ENCODE results near the gene CD47.
A peak's percentile ranks its signal among the peaks of the same experiment; 100 is the strongest.

Gene CD47

DNA sequence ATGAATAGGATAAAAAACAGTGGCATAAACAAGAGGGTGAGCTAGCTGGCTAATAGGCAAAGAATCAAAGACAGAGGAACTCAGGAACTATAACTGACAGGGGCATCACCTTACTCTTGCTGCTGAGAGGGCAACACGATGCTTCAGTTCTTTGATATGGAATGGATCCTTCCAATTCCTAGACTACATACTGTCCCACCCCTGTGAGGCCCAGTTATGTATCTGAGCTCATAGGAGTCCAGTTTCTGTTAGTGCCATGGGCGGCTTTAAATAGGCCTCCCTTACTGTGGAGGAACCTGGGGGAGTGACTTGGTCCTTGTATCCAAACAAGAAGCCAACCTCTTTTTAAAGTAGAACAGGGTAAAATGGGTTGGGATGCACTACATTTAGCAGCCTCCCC lies 37.3 kb downstream of the CD47 start:
- no peak for DNase-seq

DNA sequence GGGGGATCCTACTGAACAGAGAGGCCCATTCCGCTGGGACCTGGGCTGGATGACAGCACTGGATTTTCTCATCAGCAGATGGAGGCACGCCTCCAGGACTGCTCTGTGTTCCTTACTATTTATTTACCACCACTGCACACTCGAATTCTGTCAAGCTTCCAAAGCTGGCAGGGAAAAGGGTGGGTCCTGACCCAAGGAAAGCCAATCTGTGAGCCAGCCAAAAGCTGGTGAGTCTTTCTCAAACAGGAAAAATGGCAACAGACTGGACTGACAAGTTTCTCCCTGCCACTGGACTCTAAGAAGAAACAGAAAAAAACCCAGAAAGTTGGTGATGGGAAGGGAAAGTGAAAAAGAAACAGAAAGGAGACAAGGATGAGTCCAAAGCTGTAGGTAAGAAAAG lies 37.8 kb downstream of the CD47 start:
- peak in 1 of 56 donors; percentile 36 for DNase-seq

DNA sequence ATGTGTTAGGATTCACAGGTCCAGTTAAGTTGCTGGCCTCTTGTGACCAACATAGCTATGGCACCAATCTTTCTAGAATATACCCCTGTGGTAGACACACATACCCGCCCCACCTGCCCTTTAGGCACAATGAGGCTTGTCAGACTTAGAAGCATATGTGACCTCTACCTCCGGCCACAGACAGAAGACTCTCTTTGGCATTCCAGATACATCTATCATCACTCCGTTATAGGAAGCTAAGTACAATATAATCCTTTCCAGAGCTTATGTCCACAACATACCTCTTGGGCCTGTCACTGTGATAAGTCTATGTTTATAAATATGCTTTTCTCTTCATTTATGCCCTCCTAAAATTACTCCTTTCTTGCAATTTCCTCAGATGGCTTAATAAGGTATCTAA lies 39.8 kb downstream of the CD47 start:
- no peak for DNase-seq

DNA sequence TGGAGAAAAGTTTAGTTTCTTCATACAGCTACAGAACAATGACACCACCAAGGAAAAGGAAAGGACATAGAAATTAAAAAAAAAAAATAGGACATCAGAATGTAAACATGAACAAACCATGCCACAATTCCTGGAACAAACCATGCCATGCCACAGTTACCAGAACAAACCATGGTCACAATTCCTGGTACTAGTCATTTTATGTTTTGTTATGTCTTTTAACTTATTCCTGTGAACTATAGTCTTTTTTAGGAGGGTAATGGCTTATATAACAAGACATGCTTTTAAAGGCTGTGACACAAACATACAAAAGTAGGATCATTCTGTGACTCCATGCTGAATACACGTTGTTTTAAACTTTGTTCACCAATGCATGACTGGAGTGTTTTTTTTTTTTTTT lies 42.8 kb downstream of the CD47 start:
- DNase-seq: no peak

DNA sequence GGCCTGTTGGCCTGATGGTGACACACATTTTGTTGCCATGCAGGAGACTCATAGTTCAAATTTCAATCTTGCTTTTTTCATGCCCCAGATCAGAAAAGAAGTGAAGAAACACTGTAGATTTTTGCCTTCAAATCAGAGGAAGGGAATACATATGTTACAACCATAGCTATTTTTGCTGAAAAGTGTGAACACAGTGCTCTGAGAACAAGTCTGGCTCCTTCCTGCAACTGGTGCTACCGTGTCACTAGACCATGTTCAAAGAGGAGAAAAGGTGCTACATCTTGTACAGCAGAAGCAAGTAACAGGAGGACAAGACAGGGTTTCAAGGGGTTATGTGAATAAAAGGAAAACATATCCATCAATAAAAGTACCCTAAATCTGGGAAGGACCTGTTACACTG lies 44.6 kb downstream of the CD47 start:
- DNase-seq: no peak

DNA sequence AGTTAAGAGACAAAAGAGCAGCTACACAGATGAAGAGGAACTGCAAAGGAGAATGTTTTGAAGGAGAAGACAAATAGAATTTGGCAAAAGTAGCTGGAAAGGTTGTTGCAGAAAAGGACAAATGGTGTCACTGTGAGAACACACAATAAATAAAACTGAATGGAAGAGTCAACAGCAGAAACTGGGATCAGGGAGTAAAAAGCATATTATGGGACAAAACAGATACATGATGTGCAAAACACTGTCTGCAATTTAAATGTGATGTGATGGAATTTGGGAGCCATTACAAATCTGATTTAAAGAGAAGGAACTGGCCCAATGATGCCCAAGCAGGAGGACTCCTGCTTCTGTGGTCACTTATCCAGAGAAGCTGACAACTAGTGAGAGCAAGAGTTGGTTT lies 46.1 kb downstream of the CD47 start:
- DNase-seq: no peak

DNA sequence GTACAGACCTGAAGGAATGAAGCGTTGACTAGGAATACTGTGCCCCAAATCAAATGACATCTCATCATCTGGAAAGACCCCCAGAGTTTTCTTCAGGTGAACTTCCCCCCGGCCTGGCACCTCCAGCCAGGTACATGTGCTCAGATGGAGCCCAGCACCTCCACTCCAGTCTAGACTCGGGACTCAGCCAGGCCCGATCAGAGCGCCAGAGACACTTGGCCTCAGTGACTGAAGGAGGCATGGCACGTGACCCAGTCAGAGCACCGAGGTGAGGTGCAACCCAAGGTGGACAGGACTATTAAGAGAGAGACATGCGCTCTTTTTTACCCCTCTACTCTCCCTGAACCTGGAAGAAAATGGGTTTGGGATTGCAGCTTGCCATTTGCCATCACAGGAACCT lies 48.5 kb downstream of the CD47 start:
- no peak for DNase-seq

DNA sequence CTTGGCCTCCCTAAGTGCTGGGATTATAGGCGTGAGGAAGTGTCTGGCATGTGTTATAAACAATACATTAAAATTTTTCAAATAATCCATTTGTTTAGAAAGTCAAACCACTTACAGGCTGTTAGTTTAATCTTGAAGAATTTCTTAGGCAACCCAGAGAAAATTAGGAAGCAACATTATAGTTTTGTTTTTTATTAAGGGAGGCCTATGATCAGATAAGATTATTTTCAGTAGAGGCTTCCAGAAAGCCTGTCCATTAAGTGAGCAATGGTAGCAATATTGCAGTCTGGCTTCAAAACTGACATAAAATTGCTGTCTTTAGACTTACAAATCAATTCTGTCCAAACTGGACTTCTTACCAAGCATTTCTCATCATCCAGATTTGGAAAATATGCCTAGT lies 49.6 kb downstream of the CD47 start:
- no peak for DNase-seq

DNA sequence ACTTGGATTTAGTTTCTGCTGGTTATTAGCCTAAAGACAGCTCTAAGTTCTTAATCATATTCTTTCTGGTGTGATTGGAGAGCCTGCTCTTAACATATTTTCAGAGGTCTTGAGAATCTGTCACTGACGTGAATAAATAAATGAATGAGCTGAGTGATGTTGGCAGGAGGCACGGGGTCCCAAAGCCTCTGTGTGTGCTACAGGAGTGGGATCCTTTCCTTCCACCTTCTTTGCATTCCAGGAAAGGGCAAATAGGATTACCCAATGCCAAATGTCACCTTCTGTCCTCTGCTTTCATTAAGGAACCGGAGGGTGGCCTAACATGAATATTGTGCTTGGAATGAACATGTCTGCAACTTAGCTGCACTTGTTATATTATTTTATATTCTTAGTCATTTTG lies 53.1 kb downstream of the CD47 start:
- DNase-seq: no peak

DNA sequence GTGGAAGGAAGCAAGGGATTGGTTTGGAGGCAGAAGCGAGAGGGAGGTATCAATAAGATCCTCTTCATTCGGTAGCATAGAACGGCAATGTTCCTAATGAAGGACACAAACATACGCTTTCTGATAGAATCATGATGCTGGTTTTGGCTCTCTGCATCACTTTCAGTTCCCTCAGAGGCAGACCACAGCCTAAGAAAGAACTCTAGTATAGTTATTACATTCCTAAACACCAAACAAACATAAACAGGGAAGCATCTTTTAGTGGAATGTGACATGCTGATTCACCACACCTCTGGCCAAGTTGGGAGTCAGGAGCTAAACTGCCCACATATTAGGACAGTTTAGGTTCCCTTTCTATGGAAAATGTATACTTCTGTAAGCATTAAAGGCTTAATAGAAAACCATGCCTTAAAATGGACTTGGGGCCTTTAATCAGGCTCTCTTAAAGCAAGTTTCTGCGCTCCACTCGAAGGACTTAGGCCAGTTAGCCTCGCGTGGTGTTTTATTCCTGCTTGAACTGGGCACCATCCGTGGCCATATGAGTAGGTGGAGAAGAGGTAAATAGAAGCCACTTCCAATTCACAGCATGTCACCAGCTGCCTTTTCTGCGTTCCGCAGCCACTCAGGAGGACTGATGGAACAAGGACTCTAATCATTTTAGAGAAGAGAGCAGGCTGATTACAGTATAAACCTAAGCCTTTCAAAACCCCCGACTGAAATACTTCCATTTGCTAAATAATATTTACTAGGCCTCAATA lies 53.7 kb downstream of the CD47 start:
- no peak for DNase-seq

DNA sequence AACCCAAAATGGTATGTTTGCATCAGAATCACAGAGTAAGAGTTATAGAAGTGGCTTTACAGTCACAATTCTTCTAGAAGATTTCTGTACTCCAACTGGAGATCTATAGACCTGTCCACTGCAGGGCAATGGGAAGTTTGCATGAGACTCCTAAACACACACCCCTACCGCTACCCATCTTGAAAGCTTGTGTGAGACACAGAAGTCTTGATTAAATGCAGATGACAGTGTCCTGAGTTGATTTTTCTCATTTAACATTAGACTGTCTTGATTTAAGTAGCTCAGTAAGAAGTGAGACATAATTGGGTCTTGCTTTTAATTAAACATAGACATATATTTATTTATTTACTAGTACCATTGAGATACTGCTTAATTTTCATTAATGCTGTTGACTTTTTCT lies 54.4 kb downstream of the CD47 start:
- no peak for DNase-seq

DNA sequence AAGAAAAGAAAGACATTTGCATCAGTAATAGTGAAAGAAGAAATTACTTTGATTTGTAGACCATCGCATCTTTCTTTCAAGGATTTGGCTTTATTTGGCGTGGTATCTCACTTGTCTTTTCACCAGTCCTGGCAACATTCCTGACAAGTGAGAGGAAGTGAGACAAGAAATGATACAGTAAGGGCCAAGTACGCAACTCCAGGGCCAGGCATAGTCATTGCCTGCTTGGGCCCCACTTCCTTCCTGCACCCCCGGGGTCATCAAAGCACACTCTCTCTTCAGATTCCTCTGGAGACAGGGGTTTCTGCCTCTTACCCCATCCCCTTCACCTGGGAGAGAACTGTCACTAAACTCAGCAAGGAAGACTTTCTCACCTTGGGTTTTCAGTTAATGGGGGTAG lies 55.1 kb downstream of the CD47 start:
- no peak for DNase-seq

DNA sequence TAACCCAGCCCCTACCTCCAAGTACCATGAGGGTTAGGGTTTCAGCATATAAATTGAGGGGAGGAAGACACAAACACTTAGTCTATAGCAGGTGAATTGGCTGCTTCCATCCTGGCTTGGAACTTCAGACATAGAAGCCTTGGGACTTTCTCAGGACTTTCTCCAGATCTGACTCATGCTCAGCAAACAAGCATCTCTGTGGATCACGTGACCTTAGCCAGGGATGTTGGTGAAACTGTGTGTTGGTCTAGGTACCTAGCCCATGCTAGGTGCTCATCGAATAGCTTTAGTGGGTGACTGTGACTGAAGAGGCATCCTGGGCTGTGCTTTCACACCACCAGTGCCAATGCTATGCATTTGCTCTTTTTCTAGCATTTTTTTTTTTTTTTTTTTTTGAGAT lies 58.9 kb downstream of the CD47 start:
- DNase-seq: no peak

DNA sequence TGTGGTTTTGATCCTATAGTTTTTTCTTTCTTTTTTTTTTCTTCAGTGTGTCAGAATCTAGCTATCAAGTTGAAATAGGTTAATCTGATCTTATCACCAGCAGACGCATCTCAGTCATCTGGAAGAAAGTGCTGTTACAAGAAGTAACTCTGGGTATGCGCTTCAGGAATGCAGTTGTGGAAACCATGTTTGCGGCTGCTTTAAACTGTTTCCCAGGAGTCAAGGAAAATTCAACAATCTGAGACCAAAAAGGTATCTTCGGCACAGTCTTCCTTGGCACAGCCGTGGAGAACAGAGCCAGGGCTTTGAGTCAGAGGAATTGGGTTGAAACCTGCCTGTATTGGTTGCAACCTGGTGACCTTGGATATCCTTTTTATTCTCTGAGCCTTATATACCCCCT lies 59.9 kb downstream of the CD47 start:
- no peak for DNase-seq

DNA sequence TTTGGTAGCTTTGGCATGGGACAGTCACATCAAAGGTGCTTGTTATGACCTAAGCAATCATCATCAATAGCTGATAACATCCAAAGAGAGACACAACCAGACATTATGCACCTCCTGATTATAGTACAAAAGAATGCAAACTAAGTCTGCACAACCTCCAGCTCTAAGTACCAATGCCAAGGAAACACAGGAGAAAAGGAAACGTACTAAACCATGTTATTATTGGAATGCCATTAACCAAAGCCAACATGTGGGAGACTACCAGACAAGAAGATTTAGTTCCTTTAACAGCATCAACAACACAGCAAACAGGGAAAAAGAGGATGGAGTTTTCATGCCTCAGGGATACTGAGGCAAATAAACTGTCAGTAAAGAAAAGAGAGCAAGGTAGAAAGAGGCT lies 61.4 kb downstream of the CD47 start:
- no peak for DNase-seq

DNA sequence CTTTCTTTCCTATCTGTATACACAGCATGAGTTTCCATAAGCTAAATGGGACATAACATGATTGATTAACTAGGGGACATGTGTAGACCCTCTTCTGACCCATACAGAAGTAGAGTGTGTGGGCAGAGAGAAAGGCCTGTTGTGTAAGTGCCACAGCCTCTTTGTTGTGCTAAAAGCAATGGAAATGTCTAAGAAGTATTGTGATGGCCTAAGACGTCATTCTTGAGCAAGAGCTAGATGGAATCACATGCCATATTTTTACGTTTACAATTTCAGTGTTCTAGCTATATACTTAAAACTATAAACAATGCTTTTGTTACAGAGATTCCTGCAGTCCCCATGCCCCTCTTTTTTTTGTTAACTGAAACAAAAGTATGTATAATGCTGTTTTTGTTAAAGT lies 61.9 kb downstream of the CD47 start:
- DNase-seq: no peak

DNA sequence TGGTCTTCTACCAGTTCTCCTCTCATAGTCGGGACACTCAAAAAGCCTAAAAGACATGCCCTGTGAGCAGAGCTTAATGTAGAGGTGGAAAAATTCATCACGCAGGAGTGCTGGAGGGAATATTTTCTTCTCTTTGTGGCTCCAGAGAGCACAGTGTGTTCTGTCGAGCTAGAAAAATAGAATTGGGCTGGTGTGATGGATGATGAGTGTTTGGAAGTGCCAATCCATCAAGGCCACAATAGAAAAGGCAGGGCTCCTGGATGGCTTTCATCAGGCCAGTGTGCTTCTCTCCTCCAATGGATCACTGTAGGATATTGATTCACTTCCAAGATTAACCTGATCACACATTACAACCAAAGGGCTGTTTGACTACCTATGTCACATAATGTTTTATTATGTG lies 65.7 kb downstream of the CD47 start:
- no peak for DNase-seq

DNA sequence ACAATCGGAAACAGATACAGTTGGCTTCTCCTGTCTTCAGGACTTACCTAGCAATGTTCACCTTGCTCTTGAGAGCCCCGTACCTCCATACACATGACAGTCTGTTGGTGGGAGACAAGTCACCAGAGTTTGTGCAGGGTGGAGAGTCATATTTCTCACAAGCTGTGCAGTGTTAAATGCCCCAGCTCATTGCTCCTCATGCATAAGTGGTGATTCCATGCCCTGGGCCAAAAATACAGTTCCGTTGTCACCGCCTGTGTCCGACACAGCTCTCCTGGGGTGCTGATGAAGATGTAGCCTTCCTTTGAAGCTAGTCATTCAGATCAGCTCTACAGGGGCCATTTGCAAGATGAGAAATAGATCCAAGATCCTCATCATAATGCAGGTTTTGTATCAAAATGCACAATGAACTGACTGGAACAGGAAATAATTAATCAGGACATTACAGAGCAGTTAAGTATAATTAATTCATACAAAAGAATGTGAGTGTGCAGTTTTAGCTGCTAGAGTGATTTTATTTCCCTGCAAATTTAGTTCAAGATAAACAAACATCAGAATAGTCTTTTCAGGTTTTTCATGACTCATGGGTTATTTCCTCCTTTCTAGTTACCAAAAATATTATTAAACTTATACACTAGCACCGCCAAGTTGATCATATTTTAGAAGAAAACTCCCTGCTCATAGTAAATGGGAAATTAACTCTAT lies 66.5 kb downstream of the CD47 start:
- DNase-seq: no peak

DNA sequence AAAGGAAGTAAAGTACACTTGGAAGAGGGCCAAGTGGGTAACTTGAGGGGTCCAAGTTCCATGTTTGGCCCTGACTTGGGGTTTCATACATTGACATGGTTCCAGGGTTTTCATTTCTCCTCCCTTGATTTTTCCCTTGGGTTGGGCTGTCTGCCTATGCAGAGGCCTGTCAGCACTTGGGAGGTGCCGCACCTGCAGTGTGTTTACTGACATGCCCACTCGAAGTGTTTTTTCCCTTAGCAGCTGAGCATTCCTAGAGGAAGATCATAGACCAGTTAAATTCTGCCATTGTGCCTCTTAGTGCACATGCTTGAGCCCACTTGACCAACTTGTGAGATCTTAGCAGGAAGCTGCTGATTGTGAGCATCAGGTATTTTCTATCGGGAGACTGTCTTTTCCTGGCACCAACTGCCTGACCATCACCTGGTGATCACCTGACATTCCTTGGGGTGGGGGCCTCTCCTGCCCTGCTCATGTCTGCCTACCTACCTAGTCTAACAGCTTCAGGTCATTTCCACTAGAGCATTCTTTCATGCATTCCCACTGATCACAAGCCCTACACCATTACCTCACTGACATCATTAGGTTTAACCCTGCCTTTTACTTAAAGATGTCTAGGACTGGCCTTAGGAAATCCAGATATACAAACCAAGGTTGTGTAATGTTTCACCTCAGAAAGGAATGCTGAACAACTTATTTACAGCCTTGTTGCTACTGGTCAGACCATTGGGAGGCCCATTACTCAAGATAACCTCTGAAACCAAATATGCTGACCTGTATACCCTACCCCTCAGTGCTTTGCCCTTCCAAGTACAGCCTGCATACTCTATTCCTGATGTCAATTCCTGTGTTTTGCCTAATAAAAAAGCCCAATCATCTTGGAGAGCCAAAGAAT lies 68.3 kb downstream of the CD47 start:
- DNase-seq: no peak

DNA sequence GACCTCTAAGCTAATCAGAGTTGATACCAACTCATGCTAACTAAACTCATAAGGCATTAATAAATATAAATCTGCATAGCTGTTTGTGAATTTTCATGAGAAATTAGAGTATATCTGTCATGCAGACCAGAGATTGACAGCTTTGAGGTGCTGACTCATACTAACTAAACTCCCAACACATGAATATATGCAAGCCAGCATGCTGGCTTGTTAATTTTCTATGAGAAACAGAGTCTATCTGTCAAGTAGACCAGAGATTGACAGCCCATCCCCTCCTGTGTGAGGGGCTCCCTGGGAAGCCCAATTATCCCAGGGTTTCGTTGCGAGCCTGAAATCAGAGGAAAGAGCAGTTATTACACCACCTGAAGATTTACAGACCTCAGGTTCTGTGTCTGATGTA lies 69.3 kb downstream of the CD47 start:
- DNase-seq: no peak

DNA sequence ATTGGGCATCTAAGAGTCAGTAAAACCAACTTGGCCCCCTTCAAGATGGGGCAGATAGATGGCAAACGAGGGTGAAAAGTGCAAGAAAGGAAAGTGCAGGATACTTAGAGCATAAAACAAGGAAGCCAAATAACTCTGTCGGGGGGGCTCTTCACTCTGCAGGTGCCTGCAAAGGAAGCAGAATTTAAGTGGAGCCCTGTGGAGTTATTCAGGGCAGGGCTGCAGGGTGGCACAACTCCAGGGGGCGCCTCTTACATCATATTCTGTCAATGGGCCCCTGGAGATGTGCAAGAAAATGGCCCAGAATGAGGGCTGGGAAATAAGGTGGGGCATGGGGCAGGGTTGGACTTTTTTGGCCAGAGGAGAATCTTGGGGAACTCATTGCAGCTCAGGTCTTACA lies 69.7 kb downstream of the CD47 start:
- no peak for DNase-seq

DNA sequence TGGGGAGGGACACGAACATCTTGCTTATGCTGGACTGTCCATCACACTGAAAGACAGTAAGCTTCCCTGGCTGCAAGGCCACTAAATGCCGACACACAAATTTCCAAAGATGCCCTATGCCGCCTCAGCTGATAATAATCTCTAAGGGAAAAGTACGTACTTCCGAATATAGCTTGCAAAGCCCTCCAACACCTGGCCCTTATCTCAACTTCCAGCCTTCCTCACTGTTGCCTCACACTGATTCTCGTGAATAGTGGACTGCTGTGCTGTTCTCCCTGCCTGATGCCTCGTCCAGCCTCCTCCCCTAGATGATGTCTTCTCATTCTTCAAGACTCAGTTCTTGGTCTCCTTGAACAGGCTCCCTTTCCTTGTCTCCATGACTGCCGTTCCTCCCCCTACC lies 72.3 kb downstream of the CD47 start:
- no peak for DNase-seq
